ENCODE results near the gene HAUS8. TPM values are rescaled to one million over a fixed set of nuclear protein-coding genes. Genes with fewer than 3 reads are reported as not detected.

The HAUS8 gene
- total RNA-seq, 1 donor from 2014 or later, result 36.5 TPM

DNA sequence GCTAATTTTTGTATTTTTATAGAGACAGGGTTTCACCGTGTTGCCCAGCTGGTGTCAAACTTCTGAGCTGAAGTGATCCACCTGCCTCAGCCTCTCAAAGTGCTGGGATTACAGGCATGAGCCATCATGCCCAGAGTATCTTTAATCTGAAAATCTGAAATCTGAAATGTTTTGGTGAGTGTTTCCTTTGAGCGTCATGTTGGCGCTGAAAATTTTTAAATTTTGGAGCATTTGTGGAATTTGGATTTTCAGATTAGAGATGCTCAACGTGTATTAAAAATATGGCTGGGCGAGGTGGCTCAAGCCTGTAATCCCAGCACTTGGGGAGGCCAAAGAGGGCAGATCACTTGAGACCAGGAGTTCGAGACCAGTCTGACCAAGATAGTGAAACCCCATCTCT is 43.5 kb downstream of the HAUS8 start:
- Mint-ChIP-seq H3K4me3 (no peak overlapping the region), H3K27ac (ENCODE audit: unreplicated experiment) (no peak overlapping the region), H3K4me1 (no peaks in the 10 kb centered on the region), H3K36me3 (ENCODE audit: low read depth) (no peaks in the 10 kb centered on the region), H3K27me3 (ENCODE audit: low read depth) (peaks cover 16% of the 10 kb centered on the region), H3K9me3 (no peaks in the 10 kb centered on the region)
- no peak for DNase-seq (ENCODE audit: low read depth, low spot score)
- TF ChIP-seq CTCF (conservative IDR thresholded peaks at IDR 0.05), result no peak

- no peak for TF ChIP-seq CTCF (conservative IDR thresholded peaks at IDR 0.05)
Observed at GRCh38 chr19:17027535-17027975, 47.7 kb downstream of the HAUS8 start.

DNA sequence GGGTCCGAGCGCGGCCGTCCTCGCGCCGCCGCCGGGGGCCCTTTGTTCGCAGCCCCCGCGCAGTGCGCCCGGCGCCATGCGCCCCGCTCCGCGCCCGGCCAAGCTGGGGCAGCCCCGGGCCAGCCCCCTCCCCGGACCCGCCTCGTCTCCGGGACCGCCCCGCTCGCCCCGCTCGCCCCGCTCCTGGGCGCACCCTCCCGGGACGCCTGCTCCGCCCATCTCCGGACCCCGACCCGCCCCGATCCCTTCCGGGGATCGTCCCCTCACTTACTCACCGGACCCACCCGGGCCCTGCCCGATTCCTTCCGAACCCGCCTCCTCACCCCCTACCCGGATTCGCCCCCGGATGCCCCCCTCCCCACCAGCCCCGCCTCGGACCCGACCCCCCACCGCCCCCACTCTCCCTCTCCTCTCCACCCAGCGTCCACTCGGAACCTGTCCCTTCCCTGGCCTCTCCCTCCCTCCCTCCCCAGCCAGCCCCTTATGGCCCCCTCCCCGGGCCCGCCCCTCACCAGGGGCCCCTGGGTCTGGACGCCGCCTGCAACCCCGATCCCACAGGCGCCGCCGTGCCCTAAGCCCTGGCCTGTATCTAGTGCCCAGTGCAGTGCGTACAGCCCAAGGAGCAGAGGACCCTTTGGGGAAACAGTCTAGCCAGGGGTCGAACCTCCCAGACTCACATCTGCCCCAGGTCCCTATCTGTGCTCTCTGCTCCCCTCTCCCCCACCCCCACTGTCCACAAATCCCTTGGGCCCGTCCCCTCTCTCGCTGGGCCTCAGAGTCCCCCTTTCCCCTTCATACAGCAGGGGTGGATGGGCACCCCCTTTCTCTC is 48.3 kb downstream of the HAUS8 start, which contains the start of gene CPAMD8:
CPAMD8 (minus strand) TSS at position 105 of the 829 bp plus-strand sequence. CDS start 168 bp downstream, outside the sequence.
- H3K27me3 Mint-ChIP-seq (ENCODE audit: low read depth), result peaks cover 22% of the 10 kb centered on the region
- H3K9me3 Mint-ChIP-seq, result peaks cover 11% of the 10 kb centered on the region
- no peak for DNase-seq (ENCODE audit: low read depth, low spot score)
- H3K4me3 Mint-ChIP-seq, result peak within 1 kb of the TSS; percentile 86
- H3K4me1 Mint-ChIP-seq, result peaks cover 7% of the 10 kb centered on the region
- TF ChIP-seq CTCF (conservative IDR thresholded peaks at IDR 0.05), result no peak
- no peak within 1 kb of the TSS for H3K27ac Mint-ChIP-seq (ENCODE audit: unreplicated experiment)
- peaks cover 28% of the 10 kb centered on the region for H3K36me3 Mint-ChIP-seq (ENCODE audit: low read depth)

More at GRCh38 chr19:17027535-17027975, 47.7 kb downstream of the HAUS8 start:
- no peak for DNase-seq (ENCODE audit: low read depth, low spot score)
- Mint-ChIP-seq H3K9me3 (peaks cover 10% of the 10 kb centered on the region), H3K27ac (ENCODE audit: unreplicated experiment) (no peak overlapping the region), H3K27me3 (ENCODE audit: low read depth) (peaks cover 22% of the 10 kb centered on the region), H3K36me3 (ENCODE audit: low read depth) (peaks cover 23% of the 10 kb centered on the region), H3K4me1 (peaks cover 7% of the 10 kb centered on the region), H3K4me3 (peak overlapping the region; percentile 73)

GRCh38 chr19:17025991-17026658 is 49.1 kb downstream of the HAUS8 start:
- no peak overlapping the region for H3K27ac Mint-ChIP-seq (ENCODE audit: unreplicated experiment)

More at GRCh38 chr19:17025991-17026658, 49.1 kb downstream of the HAUS8 start:
- Mint-ChIP-seq H3K4me1 (peaks cover 7% of the 10 kb centered on the region), H3K36me3 (ENCODE audit: low read depth) (peaks cover 28% of the 10 kb centered on the region), H3K27me3 (ENCODE audit: low read depth) (peaks cover 22% of the 10 kb centered on the region), H3K9me3 (peaks cover 11% of the 10 kb centered on the region), H3K4me3 (peak overlapping the region; percentile 86)
- DNase-seq (ENCODE audit: low read depth, low spot score), result no peak
- no peak for TF ChIP-seq CTCF (conservative IDR thresholded peaks at IDR 0.05)

Data from neural crest cell (in vitro differentiated cells).